ENCODE data around the gene TYW1B. TPM values are rescaled to one million over a fixed set of nuclear protein-coding genes. Genes with fewer than 3 reads are reported as not detected.
"Not testable (repeated sequence)": the region's sequence is repeated elsewhere in the genome, so short reads cannot be mapped to it uniquely, and the experiment has no call there.

TYW1B gene
- total RNA-seq, 1 donor from 2014 or later, result 5.7 TPM

DNA sequence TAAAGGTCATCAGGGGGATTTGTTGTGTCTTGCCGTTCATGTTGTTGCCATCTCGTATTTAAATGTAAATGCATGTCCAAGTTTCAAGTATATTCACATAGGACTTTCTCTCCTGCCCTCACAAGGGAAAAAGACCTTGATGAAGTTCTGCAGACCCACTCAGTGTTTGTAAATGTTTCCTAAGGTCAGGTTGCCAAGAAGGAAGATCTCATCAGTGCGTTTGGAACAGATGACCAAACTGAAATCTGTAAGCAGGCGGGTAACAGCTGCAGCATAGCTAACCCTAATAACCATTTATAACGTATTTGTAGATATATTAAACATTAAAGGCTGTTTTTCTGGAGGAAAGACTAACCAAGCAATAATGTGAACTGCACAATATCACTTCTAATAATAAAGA, 2.6 kb upstream of the TYW1B start:
- not testable (repeated sequence) for H3K9me3 Mint-ChIP-seq (ENCODE audit: low read depth); H3K36me3 Mint-ChIP-seq (ENCODE audit: insufficient read depth); DNase-seq (ENCODE audit: low spot score, unreplicated experiment); H3K27me3 Mint-ChIP-seq
- Mint-ChIP-seq H3K4me3 (ENCODE audit: low read depth) (peak overlapping the region; percentile 86), H3K27ac (peak overlapping the region; percentile 98), H3K4me1 (ENCODE audit: low read depth) (peaks cover 13% of the 10 kb centered on the region)

DNA sequence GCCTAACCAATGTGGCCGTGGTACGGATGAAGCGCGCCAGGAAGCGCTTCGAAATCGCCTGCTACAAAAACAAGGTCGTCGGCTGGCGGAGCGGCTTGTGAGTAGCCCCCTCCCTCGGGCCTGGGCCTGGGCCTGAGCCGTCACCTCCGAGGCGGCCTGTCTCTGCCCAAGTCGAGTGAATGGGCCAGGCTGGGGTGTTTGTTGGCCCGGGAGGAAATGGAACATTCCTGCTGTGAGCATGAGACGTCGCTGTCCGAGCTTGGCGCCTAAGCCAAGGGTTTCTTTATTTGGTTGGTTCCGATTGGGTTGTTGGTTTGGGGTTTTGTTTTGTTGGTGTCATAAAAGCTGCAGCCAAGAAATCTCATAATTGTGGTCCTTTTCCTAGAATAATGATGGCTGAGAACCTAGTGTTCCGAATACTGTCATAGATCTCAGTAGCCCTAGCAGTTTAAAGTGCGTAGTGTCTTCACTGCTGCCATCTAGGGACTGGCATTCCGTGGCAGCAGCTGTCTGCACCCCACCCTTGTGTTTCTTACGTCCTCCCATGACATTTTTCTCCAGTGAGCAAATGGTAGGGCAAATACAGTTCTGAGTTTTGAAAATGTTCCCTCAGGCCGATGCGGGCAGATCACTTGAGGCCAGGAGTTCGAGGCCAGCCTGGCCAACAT, 1.8 kb upstream of the TYW1B start:
- peaks cover 13% of the 10 kb centered on the region for H3K4me1 Mint-ChIP-seq (ENCODE audit: low read depth)
- DNase-seq (ENCODE audit: low spot score, unreplicated experiment), result peak; percentile 21
- H3K4me3 Mint-ChIP-seq (ENCODE audit: low read depth), result peak overlapping the region; percentile 86
- not testable (repeated sequence) for H3K27me3 Mint-ChIP-seq; H3K9me3 Mint-ChIP-seq (ENCODE audit: low read depth); H3K36me3 Mint-ChIP-seq (ENCODE audit: insufficient read depth)
- TF ChIP-seq, protein P1, sequence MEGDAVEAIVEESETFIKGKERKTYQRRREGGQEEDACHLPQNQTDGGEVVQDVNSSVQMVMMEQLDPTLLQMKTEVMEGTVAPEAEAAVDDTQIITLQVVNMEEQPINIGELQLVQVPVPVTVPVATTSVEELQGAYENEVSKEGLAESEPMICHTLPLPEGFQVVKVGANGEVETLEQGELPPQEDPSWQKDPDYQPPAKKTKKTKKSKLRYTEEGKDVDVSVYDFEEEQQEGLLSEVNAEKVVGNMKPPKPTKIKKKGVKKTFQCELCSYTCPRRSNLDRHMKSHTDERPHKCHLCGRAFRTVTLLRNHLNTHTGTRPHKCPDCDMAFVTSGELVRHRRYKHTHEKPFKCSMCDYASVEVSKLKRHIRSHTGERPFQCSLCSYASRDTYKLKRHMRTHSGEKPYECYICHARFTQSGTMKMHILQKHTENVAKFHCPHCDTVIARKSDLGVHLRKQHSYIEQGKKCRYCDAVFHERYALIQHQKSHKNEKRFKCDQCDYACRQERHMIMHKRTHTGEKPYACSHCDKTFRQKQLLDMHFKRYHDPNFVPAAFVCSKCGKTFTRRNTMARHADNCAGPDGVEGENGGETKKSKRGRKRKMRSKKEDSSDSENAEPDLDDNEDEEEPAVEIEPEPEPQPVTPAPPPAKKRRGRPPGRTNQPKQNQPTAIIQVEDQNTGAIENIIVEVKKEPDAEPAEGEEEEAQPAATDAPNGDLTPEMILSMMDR (IDR thresholded peaks at IDR 0.05; ENCODE audit: unreplicated experiment), result peak; percentile 54
- H3K27ac Mint-ChIP-seq, result peak overlapping the region; percentile 98

DNA sequence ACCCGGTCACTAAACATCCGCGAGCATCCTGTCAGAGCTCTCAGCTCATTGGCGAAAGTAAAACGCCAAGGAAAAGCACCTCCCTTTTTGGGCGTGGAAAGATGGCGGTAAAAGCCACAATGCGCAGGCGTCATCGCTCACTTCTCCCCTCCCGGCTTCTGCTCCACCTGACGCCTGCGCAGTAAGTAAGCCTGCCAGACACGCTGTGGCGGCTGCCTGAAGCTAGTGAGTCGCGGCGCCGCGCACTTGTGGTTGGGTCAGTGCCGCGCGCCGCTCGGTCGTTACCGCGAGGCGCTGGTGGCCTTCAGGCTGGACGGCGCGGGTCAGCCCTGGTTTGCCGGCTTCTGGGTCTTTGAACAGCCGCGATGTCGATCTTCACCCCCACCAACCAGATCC, 1.3 kb upstream of the TYW1B start:
- Mint-ChIP-seq H3K4me3 (ENCODE audit: low read depth) (peak overlapping the region; percentile 86), H3K27ac (peak overlapping the region; percentile 98), H3K4me1 (ENCODE audit: low read depth) (peaks cover 13% of the 10 kb centered on the region)
- not testable (repeated sequence) for H3K36me3 Mint-ChIP-seq (ENCODE audit: insufficient read depth); H3K9me3 Mint-ChIP-seq (ENCODE audit: low read depth); H3K27me3 Mint-ChIP-seq
- DNase-seq (ENCODE audit: low spot score, unreplicated experiment), result peak; percentile 94

DNA sequence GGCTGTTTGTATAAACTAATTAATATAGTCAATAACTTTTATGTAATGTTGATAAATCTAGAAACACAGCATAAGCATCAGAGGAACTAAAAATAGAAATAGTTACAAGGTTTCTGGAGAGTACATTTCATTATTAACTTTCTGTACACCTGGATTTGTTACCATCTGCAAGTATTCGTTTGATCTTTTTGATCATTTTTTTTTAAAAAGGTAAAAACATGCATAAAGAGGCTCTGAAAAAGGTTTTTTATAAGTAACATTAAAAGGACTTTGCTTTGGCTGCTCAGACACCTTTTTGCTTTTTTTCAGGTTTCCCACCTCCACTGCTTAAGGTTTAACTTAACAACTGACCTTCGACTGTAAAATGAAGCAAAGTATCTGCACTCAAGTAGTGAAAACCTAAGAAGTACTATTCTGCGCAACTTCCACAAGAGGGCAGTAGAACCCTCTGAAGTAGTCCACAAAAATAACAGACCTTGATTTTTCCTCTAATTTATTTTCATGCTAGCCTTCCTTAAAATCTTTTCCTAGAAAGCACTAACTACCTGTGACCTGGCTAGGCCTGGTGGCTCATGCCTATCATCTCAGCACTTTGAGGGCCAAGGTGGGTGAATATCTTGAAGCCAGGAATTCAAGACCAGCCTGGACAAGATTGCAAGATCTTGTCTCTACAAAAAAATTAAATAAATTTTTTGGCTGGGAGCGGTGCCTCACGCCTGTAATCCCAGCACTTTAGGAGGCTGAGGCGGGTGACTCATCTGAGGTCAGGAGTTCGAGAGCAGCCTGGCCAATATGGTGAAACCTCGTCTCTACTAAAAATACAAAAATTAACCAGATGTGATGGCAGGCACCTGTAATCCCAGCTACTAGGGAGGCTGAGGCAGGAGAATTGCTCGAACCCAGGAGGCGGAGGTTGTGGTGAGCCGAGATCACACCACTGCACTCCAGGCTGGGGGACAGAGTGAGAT, 4.0 kb downstream of the TYW1B start:
- H3K27me3 Mint-ChIP-seq; H3K4me3 Mint-ChIP-seq (ENCODE audit: low read depth); DNase-seq (ENCODE audit: low spot score, unreplicated experiment); H3K4me1 Mint-ChIP-seq (ENCODE audit: low read depth); H3K27ac Mint-ChIP-seq; H3K36me3 Mint-ChIP-seq (ENCODE audit: insufficient read depth); H3K9me3 Mint-ChIP-seq (ENCODE audit: low read depth): not testable (repeated sequence)
- TF ChIP-seq, protein P1 (IDR thresholded peaks at IDR 0.05; ENCODE audit: unreplicated experiment), result peak; percentile 58

DNA sequence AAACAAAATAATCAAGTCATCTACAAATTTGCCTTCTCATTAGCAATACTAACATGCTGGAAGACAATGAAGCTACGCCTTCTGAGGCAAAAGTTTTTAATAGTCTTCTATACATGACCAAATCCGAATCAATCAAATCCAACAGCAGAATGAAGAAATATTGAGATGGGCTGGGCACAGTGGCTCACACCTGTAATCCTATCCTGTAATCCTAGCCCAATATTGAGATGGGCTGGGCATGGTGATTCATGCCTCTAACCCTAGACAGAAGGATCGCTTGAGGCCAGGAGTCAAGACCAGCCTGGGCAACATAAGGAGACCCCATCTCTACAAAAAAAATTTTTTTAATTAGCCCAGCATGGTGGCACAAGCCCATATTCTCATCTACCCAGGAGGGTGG, 5.5 kb downstream of the TYW1B start:
- not testable (repeated sequence) for DNase-seq (ENCODE audit: low spot score, unreplicated experiment); H3K9me3 Mint-ChIP-seq (ENCODE audit: low read depth); H3K4me1 Mint-ChIP-seq (ENCODE audit: low read depth); H3K4me3 Mint-ChIP-seq (ENCODE audit: low read depth); H3K27me3 Mint-ChIP-seq; H3K27ac Mint-ChIP-seq; H3K36me3 Mint-ChIP-seq (ENCODE audit: insufficient read depth)

DNA sequence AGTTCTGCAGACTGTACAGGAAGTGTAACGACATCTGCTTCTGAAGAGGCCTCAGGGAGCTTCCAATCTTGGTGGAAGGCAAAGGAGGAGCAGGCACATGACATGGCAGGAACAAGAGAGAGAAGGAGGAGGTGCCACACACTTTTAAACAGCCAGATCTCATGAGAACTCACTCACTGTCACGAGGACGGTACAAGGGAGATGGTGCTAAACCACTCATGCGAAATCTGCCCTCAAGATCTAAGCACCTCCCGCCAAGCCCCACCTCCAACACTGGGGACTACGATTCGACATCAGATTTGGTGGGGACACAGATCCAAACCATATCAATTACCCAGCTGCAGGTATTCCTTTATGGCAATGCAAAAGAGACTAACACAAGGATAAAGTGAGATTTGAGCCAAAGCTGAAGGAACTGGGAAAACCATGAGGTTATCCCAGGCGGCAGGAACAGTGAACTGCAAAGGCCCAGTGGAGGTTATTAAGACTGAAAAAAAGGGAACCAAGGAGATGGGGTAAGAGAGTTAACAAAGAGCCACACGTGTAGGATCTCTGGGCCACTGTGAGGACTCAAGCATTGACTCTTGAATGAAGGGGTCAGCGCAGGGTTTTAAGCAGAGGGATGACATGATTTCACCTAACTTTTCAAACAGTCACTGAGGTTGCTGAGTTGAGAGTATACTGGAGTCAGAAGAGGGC, 9.2 kb downstream of the TYW1B start:
- not testable (repeated sequence) for H3K27me3 Mint-ChIP-seq; DNase-seq (ENCODE audit: low spot score, unreplicated experiment); H3K4me1 Mint-ChIP-seq (ENCODE audit: low read depth); H3K4me3 Mint-ChIP-seq (ENCODE audit: low read depth); H3K9me3 Mint-ChIP-seq (ENCODE audit: low read depth); H3K27ac Mint-ChIP-seq
- H3K36me3 Mint-ChIP-seq (ENCODE audit: insufficient read depth), result peaks cover 11% of the 10 kb centered on the region

DNA sequence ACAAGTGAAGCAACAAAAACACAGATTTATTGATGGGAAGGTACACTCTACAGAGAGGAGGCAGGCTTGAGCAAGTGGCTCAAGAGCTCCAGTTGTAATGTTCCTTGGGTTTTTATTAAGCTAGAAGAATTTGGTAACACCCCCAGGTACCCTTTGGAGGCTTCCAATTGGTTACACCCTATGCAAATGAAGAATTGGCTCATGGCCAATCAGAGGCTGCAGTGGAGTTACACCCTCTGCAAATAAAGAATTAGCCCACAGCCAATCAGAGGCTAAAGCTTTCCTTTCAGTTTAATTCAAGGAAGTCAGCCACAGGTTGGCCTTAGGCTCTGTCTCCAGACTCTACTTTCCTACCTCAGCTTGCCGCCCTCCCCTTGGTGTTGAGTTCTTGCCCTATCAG, 10.3 kb downstream of the TYW1B start:
- peaks cover 11% of the 10 kb centered on the region for H3K36me3 Mint-ChIP-seq (ENCODE audit: insufficient read depth)
- H3K27me3 Mint-ChIP-seq; DNase-seq (ENCODE audit: low spot score, unreplicated experiment); H3K4me3 Mint-ChIP-seq (ENCODE audit: low read depth); H3K4me1 Mint-ChIP-seq (ENCODE audit: low read depth); H3K9me3 Mint-ChIP-seq (ENCODE audit: low read depth): not testable (repeated sequence)
- H3K27ac Mint-ChIP-seq, result peak overlapping the region; percentile 56

DNA sequence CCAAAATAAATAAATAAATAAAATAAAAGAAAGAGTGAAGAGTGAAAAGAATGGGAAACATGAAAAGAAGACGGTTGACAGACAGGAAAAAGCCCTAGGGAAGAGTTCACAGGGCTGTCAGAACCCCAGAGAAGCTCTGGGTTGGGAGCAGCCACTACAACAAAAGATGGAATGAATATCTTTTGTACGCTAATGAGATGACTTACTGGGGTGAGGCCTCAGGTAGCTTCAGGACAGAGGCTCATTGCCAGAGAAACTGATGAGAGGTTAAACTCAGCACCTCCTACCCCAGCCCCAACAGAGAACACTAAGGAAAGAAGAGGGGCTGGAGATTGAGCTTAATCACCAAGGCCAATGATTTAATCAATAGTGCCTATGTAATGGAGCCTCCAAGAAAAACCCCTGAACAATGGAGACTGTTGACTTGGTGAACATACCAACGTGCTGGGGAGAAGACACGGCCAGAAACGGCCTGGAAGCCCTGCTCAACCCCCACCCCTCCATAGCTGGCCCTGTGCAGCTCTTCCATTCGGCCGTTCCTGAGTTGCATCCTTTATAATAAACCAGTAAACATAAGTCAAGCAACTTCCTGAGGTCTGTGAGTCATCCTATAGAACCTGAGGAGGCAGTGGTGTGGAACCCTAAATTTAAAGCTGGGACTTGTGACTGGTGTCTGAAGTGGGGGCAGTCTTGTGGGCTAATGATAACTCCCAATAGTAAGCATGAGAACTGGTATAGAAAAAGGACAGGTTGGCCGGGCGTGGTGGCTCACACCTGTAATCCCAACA, 11.4 kb downstream of the TYW1B start:
- H3K27ac Mint-ChIP-seq; H3K27me3 Mint-ChIP-seq; H3K9me3 Mint-ChIP-seq (ENCODE audit: low read depth); H3K4me3 Mint-ChIP-seq (ENCODE audit: low read depth); DNase-seq (ENCODE audit: low spot score, unreplicated experiment); H3K4me1 Mint-ChIP-seq (ENCODE audit: low read depth): not testable (repeated sequence)
- peaks cover 11% of the 10 kb centered on the region for H3K36me3 Mint-ChIP-seq (ENCODE audit: insufficient read depth)

DNA sequence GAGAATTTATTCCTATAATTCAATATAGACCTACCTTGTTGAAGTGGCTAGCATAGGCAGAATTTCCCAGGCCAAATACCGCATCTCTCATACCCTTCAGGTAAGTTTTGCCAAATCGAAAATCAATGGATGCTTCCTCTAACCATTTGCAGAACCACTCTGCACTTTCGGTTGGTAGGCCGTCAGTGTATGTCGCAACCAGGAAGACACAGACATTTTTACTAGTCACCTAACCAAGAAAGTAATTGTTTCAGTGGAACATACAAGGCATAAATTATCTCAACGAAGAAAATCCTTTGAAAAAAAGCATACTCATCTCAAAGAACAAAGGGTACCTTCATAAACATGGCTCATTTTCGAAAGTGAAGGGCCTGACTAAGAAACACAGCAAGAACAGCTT, 17.6 kb downstream of the TYW1B start:
- H3K27ac Mint-ChIP-seq; DNase-seq (ENCODE audit: low spot score, unreplicated experiment); H3K27me3 Mint-ChIP-seq; H3K9me3 Mint-ChIP-seq (ENCODE audit: low read depth); H3K36me3 Mint-ChIP-seq (ENCODE audit: insufficient read depth); H3K4me1 Mint-ChIP-seq (ENCODE audit: low read depth); H3K4me3 Mint-ChIP-seq (ENCODE audit: low read depth): not testable (repeated sequence)

DNA sequence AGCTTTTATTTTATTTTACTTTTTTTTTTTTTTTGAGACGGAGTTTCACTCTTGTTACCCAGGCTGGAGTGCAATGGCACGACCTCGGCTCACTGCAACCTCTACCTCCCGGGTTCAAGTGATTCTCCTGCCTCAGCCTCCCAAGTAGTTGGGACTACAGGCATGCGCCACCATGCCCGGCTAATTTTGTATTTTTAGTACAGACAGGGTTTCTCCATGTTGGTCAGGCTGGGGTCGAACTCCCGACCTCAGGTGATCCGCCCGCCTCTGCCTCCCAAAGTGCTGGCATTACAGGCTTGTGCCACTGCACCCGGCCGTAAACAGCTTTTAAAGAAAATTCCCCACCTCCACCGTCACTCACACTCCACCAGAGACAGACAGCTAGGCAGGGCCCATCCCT, 19.5 kb downstream of the TYW1B start:
- not testable (repeated sequence) for DNase-seq (ENCODE audit: low spot score, unreplicated experiment); H3K9me3 Mint-ChIP-seq (ENCODE audit: low read depth); H3K36me3 Mint-ChIP-seq (ENCODE audit: insufficient read depth); H3K4me1 Mint-ChIP-seq (ENCODE audit: low read depth); H3K4me3 Mint-ChIP-seq (ENCODE audit: low read depth); H3K27me3 Mint-ChIP-seq
- peak overlapping the region; percentile 29 for H3K27ac Mint-ChIP-seq
